Stomach (tissue), 9 donors: Measurements from ENCODE around the gene PDP2. TPM values are rescaled to one million over a fixed set of nuclear protein-coding genes. Genes with fewer than 3 reads are reported as not detected.

ENCODE experiments used
- DNase-seq, 2 donors: peaks; one replicate each; pipeline versions ENCODE4 v3.0.0 to v3.0.0-alpha.2; 2013 to 2019
- H3K27ac ChIP-seq, 5 donors: fragments of 200-600 bp in 4 of 5; sonication (generic) in 4 of 5; one replicate each; pipeline ENCODE4 v1.5.1; 2013 to 2019; ENCODE audit warnings: mild to moderate bottlenecking in 1 of 5, moderate library complexity in 1 of 5
- H3K27me3 ChIP-seq, 3 donors: fragments of 200-600 bp; sonication (generic); one replicate each; pipeline ENCODE4 v1.5.1; 2017 to 2019; ENCODE audit warnings: mixed run types in 1 of 3
- H3K36me3 ChIP-seq, 4 donors: fragments of 200-600 bp; sonication (generic); 1 replicate in 3 of 4; 2 replicates in 1 of 4; pipeline ENCODE4 v1.5.1; 2016 to 2019
- H3K4me1 ChIP-seq, 4 donors: fragments of 200-600 bp; sonication (generic); one replicate each; pipeline ENCODE4 v1.5.1; 2016 to 2019
- H3K4me3 ChIP-seq, 4 donors: fragments of 200-600 bp; sonication (generic) in 3 of 4; one replicate each; pipeline ENCODE4 v1.5.1; 2016 to 2019; ENCODE audit warnings: mild to moderate bottlenecking in 1 of 4
- H3K9me3 ChIP-seq, 4 donors: fragments of 200-600 bp; sonication (generic); one replicate each; pipeline ENCODE4 v1.5.1; 2016 to 2019
- CTCF ChIP-seq, 7 experiments: fragments of 450-650 bp in 4 of 7; fragments of 200-600 bp in 3 of 7; sonication (generic) in 3 of 7; IDR thresholded peaks; one replicate each; pipeline ENCODE4 v1.5.1; 2016 to 2019; ENCODE audit warnings: antibody characterized with exemption in 7 of 7, control low read depth in 2 of 7, mild to moderate bottlenecking in 1 of 7
- EP300 ChIP-seq: sonication (generic); formaldehyde crosslinking; IDR thresholded peaks from one replicate; pipeline ENCODE4 v1.6.1; 2017; ENCODE audit warnings: antibody characterized with exemption
- POLR2A ChIP-seq, 4 donors: fragments of 450-650 bp; IDR thresholded peaks; one replicate each; pipeline ENCODE4 v1.6.1; 2016; ENCODE audit warnings: antibody characterized with exemption in 4 of 4, control low read depth in 2 of 4, mild to moderate bottlenecking in 1 of 4, moderate library complexity in 1 of 4
- POLR2AphosphoS5 ChIP-seq, 3 donors: sonication (generic); formaldehyde crosslinking; IDR thresholded peaks; one replicate each; pipeline ENCODE4 v1.6.1; 2016; ENCODE audit warnings: antibody characterized with exemption in 3 of 3
- whole genome bisulfite sequencing, 5 donors: extraction: QIAGEN DNeasy Blood & Tissue Kit in 3 of 5; methylation state at CpG; one replicate each; pipeline versions ENCODE4 v1.1.5 to v1.1.7; 2013 to 2018; 5-methylcytosine and 5-hydroxymethylcytosine counted together
- intact Hi-C: fragments of 100-400 bp; cut with DNase I; formaldehyde crosslinking; loops from one replicate; pipeline ENCODE4 v1.15.1; 2023; ENCODE audit warnings: low total_unique reads
- polyA plus RNA-seq, 3 donors: library from polyadenylated mRNA; stranded (reverse); fragments of 200-250 nt; gene quantifications; one replicate each; pipeline ENCODE4 v1.2.3, GENCODE V29; 2013
- total RNA-seq, 5 donors: library from RNA; depleted of rRNA; stranded (reverse); fragments of >200 nt; gene quantifications; one replicate each; pipeline versions ENCODE4 v1.1.0 to v1.2.3, GENCODE V29; 2014 to 2016
- donor health status: healthy with polysubstance abuse.
- donor health status: Bipolar disorder and iron deficiency.
- donor health status: healthy.

PDP2 gene
- total and polyA plus RNA-seq, 8 donors = 1.6 to 96.9 (median 5.0) TPM

- TF ChIP-seq POLR2A (IDR thresholded peaks at IDR 0.05) (no peak), POLR2AphosphoS5 (IDR thresholded peaks at IDR 0.05) (no peak), EP300 (no peak), CTCF (IDR thresholded peaks at IDR 0.05) (no peak)
- peak within 1 kb of the TSS; percentile 40 to 65 (median 48) for H3K4me3 ChIP-seq
- no peak within 1 kb of the TSS for H3K27ac ChIP-seq
- H3K9me3 ChIP-seq = no peaks in the 10 kb centered on the region
- 1 to 3% (median 2%) methylated on average over 21 to 79 of the region's 79 CpGs for WGBS, 5 donors
- DNase-seq = peak in 1 of 2 donors; percentile 26
- H3K27me3 ChIP-seq = peaks cover 5 to 61% (median 36%) of the 10 kb centered on the region in 3 donors
- H3K36me3 ChIP-seq = no peaks in the 10 kb centered on the region
- H3K4me1 ChIP-seq = peaks cover 14 to 20% (median 16%) of the 10 kb centered on the region in 4 donors
- intact Hi-C loops = no loop called here
Measured at GRCh38 chr16:66844342-66845079, 35.8 kb upstream of the PDP2 start, which contains the start of gene CA7. Gene CA7 (plus strand): TSS chr16:66844414. CDS start chr16:66844488, 74 bp downstream.

- Histone ChIP-seq H3K27ac (no peak overlapping the region), H3K9me3 (no peaks in the 10 kb centered on the region), H3K4me1 (peaks cover 14 to 20% (median 16%) of the 10 kb centered on the region in 4 donors), H3K4me3 (peak overlapping the region; percentile 40 to 65 (median 48)), H3K36me3 (no peaks in the 10 kb centered on the region), H3K27me3 (peaks cover 5 to 66% (median 36%) of the 10 kb centered on the region in 3 donors)
- 9 to 27% (median 13%) methylated on average over 10 of the region's 10 CpGs for WGBS, 5 donors
- intact Hi-C loops = no loop called here
- DNase-seq = no peak
- TF ChIP-seq CTCF (IDR thresholded peaks at IDR 0.05) (no peak), POLR2AphosphoS5 (IDR thresholded peaks at IDR 0.05) (no peak), EP300 (no peak), POLR2A (IDR thresholded peaks at IDR 0.05) (no peak)
Measured at GRCh38 chr16:66845080-66845410, 35.3 kb upstream of the PDP2 start.

GRCh38 chr16:66845791-66846221, 34.5 kb upstream of the PDP2 start:
- Histone ChIP-seq H3K9me3 (no peaks in the 10 kb centered on the region), H3K27ac (no peak overlapping the region), H3K4me1 (peaks cover 14 to 20% (median 16%) of the 10 kb centered on the region in 4 donors), H3K27me3 (peaks cover 5 to 71% (median 36%) of the 10 kb centered on the region in 3 donors), H3K4me3 (no peak overlapping the region), H3K36me3 (no peaks in the 10 kb centered on the region)
- TF ChIP-seq EP300 (no peak), POLR2A (IDR thresholded peaks at IDR 0.05) (no peak), CTCF (IDR thresholded peaks at IDR 0.05) (no peak), POLR2AphosphoS5 (IDR thresholded peaks at IDR 0.05) (no peak)
- 58 to 73% (median 62%) methylated on average over 9 of the region's 9 CpGs for WGBS, 5 donors
- intact Hi-C loops = no loop called here
- no peak for DNase-seq

- DNase-seq = no peak
- no peaks in the 10 kb centered on the region for H3K9me3 ChIP-seq
- intact Hi-C loops = no loop called here
- WGBS, 5 donors = 74 to 100% (median 94%) methylated on average over 1 of the region's 1 CpG
- no peaks in the 10 kb centered on the region for H3K36me3 ChIP-seq
- no peak for TF ChIP-seq POLR2AphosphoS5 (IDR thresholded peaks at IDR 0.05)
- TF ChIP-seq EP300 = no peak
- no peak for TF ChIP-seq POLR2A (IDR thresholded peaks at IDR 0.05)
- no peak for TF ChIP-seq CTCF (IDR thresholded peaks at IDR 0.05)
- H3K27me3 ChIP-seq = peaks cover 5 to 71% (median 36%) of the 10 kb centered on the region in 3 donors
- H3K27ac ChIP-seq = no peak overlapping the region
- H3K4me3 ChIP-seq = no peak overlapping the region
- H3K4me1 ChIP-seq = peaks cover 14 to 20% (median 16%) of the 10 kb centered on the region in 4 donors
Measured at GRCh38 chr16:66846266-66846665, 34.0 kb upstream of the PDP2 start.
